Myocyte (in vitro differentiated cells): ENCODE measurements around the gene CYTH1. TPM values are rescaled to one million over a fixed set of nuclear protein-coding genes. Genes with fewer than 3 reads are reported as not detected.

ENCODE experiments used
- DNase-seq: peaks from one replicate; pipeline ENCODE4 v3.0.0-alpha.2; 2012; ENCODE audit warnings: low read depth
- total RNA-seq: library from RNA; depleted of rRNA; stranded (reverse); fragments of >200 nt; gene quantifications from 2 replicates; pipeline ENCODE4 v1.2.3, GENCODE V29; 2014

CYTH1 gene
- total RNA-seq, 1 donor from 2014 or later = 43.0 TPM

DNA sequence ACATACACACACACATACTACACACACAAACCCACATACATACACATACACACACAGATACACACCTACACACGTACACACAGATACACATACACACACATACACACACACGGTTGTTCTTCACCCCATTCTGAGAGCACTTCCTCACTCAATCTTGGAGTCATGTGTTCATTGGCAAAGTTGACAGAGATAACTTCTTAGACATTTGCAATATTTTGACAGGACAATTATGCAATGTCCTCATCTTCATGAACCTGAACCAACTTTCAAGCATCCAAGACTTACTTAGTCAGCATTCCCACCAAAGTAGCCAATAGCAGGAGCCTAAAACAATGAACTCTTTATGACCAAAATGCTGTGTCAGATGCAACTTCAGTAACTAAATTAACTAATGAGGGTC is 127.7 kb downstream of the CYTH1 start:
- DNase-seq = no peak

DNA sequence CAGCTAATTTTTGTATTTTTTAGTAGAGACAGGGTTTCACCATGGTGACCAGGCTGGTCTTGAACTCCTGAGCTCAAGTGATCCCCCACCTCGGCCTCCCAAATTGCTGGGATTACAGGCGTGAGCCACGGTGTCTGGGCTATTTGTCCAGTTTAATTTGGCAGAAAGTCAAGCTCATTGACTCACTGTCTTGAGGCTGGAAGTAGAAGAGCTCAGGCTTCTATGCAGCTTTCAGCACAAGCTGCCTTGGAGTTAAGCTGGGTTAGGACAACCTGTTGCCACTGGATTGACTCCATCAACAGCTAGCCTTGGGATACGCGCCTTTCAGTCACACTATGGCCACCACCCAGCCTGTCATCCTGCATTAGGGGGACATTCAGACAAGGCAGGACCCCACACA is 128.7 kb downstream of the CYTH1 start:
- peak; percentile 62 for DNase-seq

DNA sequence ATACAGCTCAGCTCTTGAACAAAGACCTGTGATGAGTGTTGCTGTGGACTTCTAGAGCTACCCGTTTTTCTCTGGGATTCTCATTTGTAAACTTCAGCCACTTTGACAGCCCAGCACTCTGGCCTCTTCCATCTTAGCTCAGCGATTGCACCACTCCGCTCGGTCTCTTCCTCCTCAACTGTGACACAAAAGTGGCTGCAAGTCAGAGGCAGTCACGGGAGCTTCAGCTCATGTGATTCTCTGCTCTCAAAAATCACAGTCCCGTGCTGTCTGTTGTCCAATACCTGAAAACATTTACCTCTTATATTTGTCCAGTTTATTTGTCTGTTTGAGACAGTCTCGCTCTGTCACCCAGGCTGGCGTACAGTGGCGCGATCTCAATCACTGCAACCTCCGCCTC is 129.2 kb downstream of the CYTH1 start:
- no peak for DNase-seq

DNA sequence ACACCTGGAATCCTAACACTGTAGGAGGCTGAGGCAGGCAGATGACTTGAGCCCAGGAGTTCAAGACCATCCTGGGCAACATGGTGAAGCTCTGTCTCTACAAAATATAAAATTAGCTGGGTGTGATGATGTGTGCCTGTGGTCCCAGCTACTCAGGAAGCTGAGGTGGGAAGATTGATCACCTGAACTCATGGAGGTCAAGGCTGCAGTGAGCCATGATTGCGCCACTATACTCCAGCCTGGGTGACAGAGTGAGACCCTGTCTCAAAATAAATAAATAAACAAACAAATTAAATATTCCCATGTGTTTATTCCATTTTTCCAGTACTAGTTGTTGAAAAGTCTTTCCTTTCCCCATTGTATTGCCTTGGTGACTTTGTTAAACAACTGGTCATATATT is 130.0 kb downstream of the CYTH1 start:
- DNase-seq = no peak

DNA sequence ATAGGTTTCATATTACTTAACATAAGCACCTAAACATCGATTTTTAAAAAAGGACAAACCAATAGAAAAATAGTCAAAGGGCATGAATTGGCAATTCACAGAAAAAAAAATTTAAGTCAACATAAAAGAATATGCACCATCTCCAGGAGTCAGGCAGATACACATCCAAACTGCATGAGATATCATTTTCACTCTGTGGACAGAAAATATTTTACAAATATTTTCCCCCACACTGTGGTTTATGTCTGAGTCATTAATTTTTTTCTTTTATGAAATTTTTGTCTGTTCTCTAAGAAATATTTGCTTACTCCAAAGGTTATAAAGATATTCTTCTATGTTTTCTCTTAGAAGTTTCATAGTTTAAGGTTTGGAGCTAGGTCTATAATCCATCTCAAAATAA is 130.5 kb downstream of the CYTH1 start:
- DNase-seq = peak; percentile 47

DNA sequence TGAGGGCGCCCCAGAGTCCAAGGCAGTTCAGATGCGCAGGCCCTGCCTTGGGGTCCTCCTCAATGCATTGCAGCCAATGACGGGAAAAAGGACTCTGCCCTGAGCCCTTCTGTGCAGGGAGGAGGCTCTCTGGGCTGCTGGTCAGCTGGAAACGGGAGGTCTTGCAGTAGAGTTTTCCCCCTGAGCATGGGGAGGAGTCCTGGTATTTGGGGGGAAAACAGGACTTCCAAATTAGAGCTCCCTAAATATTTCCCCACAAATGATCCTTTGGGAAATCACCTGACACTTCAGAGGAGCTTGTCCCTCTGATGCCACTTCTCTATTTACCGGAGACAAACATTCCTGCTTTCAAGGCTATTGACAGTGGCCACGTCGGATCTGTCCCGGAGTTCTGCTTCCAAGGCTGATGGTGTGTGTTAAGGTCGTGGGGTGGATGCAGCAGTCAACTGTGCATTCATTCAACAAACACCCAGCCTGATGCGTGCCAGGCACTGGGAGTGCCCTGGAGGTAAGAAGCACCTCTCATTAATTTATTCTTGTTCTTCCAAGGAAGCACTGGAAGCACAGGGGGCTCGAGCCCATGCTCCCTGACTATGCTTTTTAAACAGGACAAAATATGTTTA is 131.9 kb downstream of the CYTH1 start:
- no peak for DNase-seq

DNA sequence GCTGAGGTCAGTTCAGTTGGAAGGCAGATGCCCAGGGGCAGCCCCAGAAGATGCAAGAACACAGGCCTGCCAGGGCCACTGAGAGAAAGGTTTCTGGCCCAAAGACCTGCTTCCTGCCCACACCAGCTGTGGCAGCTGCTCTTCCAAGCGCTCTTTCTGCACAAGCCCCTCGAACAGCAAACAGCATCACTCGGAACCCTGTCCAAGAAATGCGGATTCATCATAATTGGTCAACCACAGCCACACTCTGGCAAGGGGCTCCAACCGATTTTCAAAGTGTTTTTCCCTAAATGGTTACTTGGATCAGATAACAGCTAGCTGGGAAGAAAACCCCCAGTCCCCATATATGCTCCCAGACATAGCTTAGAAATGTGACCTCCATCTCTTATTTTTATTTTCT is 133.8 kb downstream of the CYTH1 start:
- peak; percentile 44 for DNase-seq

DNA sequence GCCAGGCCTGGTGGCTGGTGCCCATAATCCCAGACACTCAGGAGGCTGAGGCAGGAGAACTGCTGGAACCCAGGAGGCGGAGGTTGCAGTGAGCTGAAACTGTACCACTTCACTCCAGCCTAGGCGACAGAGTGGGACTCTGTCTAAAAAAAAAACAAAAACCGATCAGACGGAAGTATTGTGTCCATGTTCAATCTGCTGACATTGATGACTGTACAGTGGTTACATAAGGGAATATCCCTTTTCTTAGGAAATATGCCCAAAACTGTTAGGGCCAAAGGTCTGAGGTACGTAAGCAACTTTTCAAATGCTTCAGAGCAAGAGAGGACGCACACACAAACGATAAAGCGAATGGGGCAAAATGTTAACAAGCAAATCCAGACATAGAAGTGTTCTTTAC is 135.0 kb downstream of the CYTH1 start:
- no peak for DNase-seq

- DNase-seq = no peak
Measured at GRCh38 chr17:78645421-78646295, 136.4 kb downstream of the CYTH1 start.

GRCh38 chr17:78644931-78645351 is 137.1 kb downstream of the CYTH1 start:
- DNase-seq = no peak

DNA sequence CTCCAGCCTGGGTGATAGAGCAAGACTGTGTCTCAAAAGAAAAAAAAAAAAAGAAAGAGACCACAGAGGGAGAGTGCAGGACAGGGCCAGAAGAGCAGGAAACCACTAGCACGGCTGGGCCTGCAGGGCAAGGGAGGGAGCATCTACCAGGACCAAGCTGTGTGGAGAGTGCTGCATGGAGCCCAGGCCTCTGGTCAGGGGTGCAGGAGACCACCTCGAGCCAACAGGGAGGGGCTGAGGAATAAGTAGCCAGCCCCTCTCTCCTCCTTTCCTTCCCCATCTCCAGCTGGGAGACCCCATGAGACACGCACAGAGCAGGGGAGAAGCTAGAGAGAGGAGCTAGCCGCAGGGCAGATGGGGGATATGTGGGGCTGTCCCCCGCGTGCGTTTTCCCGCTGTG is 137.8 kb downstream of the CYTH1 start:
- DNase-seq = no peak

- no peak for DNase-seq
Measured at GRCh38 chr17:78643326-78643725, 138.7 kb downstream of the CYTH1 start.

DNA sequence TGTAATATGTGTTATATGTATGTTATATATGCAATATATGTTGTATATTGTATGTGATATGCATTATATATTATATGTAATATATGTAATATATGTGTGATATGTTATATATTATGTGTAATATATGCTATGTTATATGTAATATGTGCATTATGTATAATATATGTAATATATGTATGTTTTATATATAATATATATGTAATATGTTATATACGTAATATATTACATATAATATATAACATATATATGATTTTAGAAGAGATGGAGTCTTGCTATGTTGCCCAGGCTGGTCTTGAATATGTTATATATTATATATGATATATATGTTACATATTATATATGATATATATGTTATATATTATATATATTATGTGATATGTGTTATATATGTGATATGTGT is 139.4 kb downstream of the CYTH1 start:
- no peak for DNase-seq

DNA sequence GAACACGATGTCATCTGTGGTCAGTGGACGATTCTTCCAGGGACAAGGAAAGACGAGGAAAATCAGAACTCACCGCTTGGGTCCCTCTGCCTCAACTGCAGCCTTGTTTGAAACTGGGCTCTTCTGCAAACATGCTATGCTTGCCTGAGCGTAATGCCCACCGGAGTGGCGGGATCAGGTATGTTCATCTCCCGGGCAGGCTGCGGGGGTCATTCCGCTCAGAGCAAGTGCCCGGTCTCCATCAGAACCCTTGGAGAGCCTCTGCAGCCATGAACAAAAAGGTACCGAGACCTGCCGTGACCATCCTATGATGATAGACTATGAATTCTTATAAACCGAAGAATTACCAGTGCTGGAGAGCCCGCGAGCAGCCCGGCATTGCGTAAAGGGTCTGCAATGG is 140.4 kb downstream of the CYTH1 start:
- no peak for DNase-seq

DNA sequence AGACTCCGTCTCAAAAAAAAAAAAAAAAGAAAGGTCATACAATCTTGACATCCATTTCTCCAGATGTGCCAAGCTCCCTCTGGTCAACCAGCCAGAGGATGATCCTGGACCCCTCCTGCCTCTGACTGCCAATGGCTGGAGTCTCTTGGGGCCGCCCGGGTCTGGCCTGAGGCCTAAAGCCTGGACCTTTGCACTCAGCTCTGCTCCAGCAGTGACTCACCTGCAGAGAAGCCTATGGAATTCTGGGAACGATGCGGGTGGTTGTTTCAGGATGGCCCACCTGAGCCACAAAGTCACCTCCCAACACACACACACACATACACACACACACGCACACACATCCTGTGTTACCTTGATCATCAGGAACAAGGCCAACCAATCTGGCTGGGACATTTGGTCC is 140.8 kb downstream of the CYTH1 start:
- no peak for DNase-seq

- DNase-seq = no peak
Measured at GRCh38 chr17:78640700-78641099, 141.4 kb downstream of the CYTH1 start.

DNA sequence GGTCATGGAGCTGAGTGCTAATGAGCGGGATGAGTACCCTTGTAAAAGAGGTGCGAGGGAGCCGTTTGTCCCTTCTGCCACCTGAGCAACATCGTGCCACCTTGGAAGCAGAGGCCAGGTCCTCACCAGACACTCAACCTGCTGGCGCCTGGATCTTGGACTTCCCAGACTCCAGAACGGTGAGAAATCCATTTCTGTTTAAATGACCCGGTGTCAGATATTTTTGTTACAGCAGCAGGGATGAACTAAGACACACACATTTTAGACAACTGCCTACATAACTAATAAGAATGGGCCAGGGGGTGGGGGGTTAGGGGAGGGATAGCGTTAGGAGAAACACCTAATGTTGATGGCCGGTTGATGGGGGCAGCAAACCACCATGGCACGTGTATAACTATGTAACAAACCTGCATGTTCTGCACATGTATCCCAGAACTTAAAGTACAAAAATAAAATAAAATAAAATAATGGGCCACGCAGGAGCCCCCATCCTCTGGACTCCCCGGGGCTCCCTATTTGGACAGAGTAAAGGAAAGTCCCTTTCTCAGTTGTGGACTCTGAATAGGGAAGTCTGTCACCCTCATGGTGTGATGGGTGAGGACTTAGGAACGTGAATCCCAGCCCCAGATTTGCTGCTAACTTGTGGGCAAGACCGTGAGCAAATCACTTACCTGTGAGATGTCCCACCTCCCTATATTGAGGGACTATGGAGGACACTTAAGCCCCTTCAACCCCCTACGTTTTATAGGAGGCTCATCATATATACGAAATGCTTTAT is 144.2 kb downstream of the CYTH1 start:
- no peak for DNase-seq

- no peak for DNase-seq
Measured at GRCh38 chr17:78637146-78637545, 144.9 kb downstream of the CYTH1 start.

- DNase-seq = no peak
Measured at GRCh38 chr17:78634154-78634553, 147.9 kb downstream of the CYTH1 start.

DNA sequence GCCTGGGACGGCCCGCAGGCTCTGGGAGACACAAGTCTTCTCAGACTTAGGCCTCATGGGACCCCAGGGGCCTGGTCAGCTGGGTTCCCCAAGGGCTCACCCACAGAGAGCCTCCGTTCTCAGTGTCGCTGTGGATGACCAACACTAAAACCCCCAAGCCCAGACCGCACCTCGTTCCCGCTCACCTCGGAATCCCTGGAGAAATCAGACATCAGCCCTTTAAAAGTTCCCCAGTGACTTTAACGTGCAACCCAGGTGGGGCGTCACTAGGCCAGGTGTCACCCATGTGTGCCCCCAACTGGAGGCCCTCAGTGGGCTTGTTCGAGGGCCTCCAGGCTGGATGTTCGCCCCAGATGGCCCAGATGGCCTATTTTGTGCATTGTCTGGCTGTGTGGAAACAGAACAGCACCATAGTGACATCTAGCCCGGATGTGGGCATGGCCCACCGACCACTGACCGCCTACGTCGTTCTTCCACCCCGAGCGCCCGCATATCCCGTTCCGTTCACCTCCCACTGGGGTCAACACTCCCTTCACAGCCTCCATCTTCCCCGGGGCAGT is 152.6 kb downstream of the CYTH1 start:
- DNase-seq = no peak

DNA sequence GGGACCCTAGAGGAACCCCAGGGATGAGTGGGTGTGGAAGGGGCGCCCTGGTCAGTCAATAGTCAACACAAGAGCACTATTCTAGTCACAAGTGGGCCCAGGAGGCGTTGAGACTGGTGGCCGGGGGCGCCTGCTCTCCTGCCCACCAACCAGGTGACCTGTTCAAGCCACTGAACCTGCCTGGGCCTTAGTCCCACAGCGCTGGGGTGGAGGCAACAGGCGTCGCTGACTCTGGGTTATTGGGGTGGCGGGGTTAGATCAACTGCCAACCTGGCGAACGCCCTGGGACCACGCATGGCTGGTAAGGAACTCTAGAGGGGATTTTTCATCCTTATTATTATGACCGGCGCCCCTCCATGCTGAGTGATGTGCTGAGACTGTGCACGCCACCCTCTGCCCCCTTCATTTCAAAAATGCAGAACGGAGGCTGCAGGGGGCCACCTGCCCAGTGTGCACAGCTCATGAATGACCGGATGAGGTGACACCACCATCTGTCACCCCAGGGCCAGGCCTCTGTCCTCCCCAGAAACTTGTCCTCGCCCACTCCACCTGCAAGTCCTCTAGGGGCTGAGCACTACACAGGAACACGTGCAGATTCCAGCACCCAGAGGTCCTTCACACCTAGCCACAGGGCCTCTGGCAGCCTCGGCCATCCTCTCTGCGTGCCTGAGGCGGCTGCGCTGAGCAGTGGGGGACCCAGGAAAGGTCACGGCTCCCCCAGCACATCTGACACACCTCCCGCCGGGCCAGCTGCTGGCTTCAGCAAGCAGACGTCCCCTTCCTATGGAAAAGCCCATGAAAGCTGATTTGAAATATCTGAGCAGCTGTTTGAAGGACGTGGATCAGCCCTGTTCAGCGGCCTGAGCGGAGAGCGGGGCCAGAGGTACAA is 153.3 kb downstream of the CYTH1 start:
- no peak for DNase-seq
